Activated naive CD8-positive, alpha-beta T cell (primary cell): ENCODE results near the gene SLC27A1.
"Not testable (repeated sequence)": the region's sequence is repeated elsewhere in the genome, so short reads cannot be mapped to it uniquely, and the experiment has no call there.

Experiments
- H3K27ac Mint-ChIP-seq: one replicate; pipeline ENCODE4 v1.8.0; 2021; ENCODE audit warnings: mixed read lengths
- H3K27me3 Mint-ChIP-seq: one replicate; pipeline ENCODE4 v1.8.0; 2021; ENCODE audit warnings: mixed read lengths
- H3K36me3 Mint-ChIP-seq: one replicate; pipeline ENCODE4 v1.8.0; 2021; ENCODE audit warnings: mixed read lengths
- H3K4me1 Mint-ChIP-seq: one replicate; pipeline ENCODE4 v1.8.0; 2021; ENCODE audit warnings: low read depth, mixed read lengths
- H3K4me3 Mint-ChIP-seq: one replicate; pipeline ENCODE4 v1.8.0; 2021; ENCODE audit warnings: mild to moderate bottlenecking, mixed read lengths
- H3K9me3 Mint-ChIP-seq: one replicate; pipeline ENCODE4 v1.8.0; 2021; ENCODE audit warnings: low read depth, mixed read lengths

SLC27A1 gene

DNA sequence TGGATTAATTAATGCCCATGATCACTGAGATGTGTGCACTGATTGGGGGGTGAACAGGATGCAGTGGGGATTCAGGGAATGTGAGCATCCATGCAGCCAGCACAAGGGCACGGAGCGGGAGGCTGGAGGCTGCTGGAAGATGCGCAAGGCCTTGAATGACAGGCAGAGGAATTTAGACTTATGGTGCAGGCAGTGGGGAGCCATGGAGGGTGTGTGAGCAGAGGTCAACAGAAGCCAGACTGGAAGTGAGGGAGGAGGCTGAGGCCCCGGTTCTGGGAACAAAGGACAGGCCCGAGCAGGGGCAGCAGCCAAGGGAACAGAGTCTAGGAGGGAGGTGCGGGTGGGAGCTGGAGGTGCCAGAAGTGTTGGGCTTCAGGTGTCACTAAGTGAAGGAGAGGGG is 77.8 kb downstream of the SLC27A1 start:
- Mint-ChIP-seq H3K36me3 (no peaks in the 10 kb centered on the region), H3K4me1 (no peaks in the 10 kb centered on the region), H3K9me3 (no peaks in the 10 kb centered on the region), H3K4me3 (no peak overlapping the region), H3K27me3 (no peaks in the 10 kb centered on the region), H3K27ac (no peak overlapping the region)

DNA sequence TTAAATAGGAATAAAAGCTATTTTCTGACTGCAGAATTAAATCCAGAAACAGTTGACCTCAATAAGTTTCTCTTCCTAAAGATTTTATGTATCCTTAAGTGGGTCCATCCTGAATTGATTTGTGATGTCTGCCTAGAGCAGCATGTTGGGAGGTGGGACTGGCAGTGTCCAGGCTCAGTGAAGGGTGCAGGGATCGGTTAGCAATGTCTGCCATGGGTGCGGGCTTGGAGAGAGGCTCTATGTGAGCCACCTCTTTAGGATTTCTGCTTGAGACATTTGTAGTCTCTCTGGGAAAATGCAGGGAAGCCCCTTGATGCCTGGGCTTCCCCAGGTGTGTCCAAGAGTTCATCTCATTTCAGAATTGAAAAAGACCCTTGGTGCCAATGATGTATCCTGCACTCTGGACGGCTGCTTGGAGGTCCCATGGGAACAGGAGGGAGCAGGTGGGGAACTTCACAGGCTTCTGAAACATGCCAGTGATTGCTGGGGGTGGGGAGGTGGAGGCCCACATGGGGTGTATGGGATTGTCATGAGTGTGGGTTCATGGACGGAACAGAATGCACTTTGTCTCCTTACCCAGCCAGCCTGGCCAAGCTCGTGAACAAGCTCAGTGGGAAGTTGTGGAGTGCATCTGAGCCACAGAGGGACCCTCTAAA is 78.9 kb downstream of the SLC27A1 start:
- H3K4me1 Mint-ChIP-seq, result no peaks in the 10 kb centered on the region
- H3K36me3 Mint-ChIP-seq, result no peaks in the 10 kb centered on the region
- H3K27ac Mint-ChIP-seq, result no peak overlapping the region
- H3K27me3 Mint-ChIP-seq, result no peaks in the 10 kb centered on the region
- no peak overlapping the region for H3K4me3 Mint-ChIP-seq
- H3K9me3 Mint-ChIP-seq, result no peaks in the 10 kb centered on the region

DNA sequence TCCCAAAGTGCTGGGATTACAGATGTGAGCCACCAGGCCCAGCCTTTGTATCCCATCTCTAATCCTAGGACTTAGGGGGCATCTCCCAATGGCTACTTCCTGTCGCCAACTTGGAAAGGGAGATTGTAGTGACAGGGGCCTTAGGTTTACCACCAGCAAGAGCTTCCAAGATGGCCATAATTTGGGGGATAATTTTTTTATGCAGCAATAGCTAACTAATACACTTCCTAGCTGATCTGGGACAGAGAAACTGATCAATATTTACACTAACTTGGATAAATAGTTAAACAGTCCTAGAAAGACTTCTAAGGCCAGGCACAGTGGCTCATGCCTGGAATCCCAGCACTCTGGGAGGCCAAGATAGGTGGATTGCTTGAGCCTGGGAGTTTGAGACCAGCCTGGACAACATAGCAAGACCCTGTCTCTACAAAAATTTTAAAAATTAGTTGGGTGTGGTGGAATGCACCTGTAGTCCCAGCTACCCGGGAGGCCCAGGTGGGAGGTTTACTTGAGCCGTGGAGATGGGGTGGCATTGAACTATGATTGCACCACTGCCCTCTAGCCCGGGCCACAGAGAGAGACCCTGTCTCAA is 79.8 kb downstream of the SLC27A1 start:
- Mint-ChIP-seq H3K4me3 (no peak overlapping the region), H3K4me1 (peaks cover 3% of the 10 kb centered on the region), H3K9me3 (no peaks in the 10 kb centered on the region), H3K27ac (no peak overlapping the region), H3K27me3 (no peaks in the 10 kb centered on the region), H3K36me3 (no peaks in the 10 kb centered on the region)

DNA sequence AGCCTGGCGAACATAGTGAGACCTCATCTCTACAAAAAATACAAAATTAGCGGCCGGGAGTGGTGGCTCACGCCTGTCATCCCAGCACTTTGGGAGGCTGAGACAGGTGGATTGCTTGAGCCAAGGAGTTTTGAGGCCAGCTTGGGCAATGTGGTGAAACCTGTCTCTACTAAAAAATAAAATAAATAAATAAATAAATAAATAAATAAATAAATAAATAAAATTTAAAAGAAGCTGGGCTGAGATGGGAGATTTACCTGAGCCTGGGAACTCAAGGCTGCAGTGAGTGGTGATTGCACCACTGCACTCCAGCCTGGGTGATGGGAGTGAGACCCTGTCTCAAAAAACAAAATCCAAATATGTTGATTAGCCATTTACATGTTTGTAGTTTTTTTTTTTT is 82.4 kb downstream of the SLC27A1 start:
- not testable (repeated sequence) for H3K27ac Mint-ChIP-seq, H3K36me3 Mint-ChIP-seq, H3K4me1 Mint-ChIP-seq, H3K27me3 Mint-ChIP-seq, H3K9me3 Mint-ChIP-seq, H3K4me3 Mint-ChIP-seq

DNA sequence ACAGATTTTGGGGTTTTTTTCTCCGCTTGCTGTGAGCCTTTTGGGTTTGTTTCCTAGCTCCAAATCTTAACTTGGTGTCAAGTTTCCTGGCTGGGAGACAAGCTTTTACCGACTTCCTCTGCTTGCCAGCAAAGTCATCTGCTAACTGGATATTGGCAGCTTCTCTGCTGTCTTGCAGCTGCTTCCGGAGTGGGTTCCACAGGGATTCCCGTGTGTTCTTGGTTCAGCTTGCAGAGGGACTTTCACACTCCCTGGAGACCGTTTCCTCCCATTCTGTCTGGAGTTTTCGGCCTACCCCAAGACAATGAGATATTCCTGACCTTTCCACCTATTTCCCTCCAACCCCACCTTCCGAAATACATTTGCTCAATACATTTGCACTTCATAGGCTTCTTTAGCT is 82.9 kb downstream of the SLC27A1 start:
- H3K9me3 Mint-ChIP-seq, result no peaks in the 10 kb centered on the region
- H3K36me3 Mint-ChIP-seq, result no peaks in the 10 kb centered on the region
- H3K4me3 Mint-ChIP-seq, result no peak overlapping the region
- no peaks in the 10 kb centered on the region for H3K27me3 Mint-ChIP-seq
- H3K4me1 Mint-ChIP-seq, result peaks cover 9% of the 10 kb centered on the region
- H3K27ac Mint-ChIP-seq, result no peak overlapping the region

DNA sequence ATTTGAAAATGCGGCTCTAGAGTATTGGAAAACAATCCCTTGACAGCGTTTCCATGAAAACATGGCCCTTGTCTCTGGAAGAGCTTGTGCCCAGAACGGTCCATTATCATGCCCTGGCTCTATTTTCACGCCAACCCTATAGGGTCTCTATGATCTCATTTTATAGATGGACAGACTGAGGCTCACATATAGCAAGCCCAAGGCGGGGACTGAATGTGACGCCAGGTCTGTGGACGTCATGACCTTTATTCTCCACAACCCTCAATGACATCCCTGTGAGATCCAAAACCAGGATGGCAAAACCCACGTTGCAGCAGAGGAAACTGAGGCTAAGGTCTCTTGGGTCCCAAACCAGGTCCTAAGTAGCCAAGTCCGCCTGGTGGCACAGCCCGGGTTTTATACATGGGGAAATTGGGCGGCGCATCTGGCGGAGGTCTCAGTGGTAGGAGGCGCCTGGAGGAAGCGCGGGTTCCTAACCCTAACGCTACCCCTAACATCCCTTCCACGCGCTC is 84.7 kb downstream of the SLC27A1 start:
- H3K9me3 Mint-ChIP-seq, result no peaks in the 10 kb centered on the region
- H3K4me1 Mint-ChIP-seq, result peaks cover 10% of the 10 kb centered on the region
- H3K27ac Mint-ChIP-seq, result peak overlapping the region; percentile 34
- peak overlapping the region; percentile 81 for H3K4me3 Mint-ChIP-seq
- no peaks in the 10 kb centered on the region for H3K27me3 Mint-ChIP-seq
- H3K36me3 Mint-ChIP-seq, result no peaks in the 10 kb centered on the region

DNA sequence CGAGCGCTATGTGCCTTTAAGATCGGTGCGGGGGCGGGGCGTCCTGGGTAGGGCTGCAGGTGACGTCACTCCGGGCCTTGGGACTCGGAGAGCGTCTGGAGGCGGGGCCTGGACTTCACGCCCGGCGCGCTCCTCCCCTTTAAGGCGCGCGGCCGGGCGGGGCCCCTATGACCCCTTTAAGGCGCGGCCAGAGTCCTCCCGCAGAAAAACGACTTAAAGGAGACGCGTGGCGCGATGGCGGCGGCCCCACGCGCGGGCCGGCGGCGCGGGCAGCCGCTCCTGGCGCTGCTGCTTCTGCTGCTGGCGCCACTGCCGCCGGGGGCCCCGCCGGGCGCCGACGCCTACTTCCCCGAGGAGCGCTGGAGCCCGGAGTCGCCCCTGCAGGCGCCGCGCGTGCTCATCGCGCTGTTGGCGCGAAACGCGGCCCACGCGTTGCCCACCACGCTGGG is 85.2 kb downstream of the SLC27A1 start, which contains the start of gene COLGALT1:
Gene COLGALT1, plus strand, starts transcription at position 170 of the 449 bp plus-strand sequence. Its CDS starts 65 bp downstream, at position 235.
- Mint-ChIP-seq H3K27me3 (no peaks in the 10 kb centered on the region), H3K4me3 (peak within 1 kb of the TSS; percentile 87), H3K36me3 (peaks cover 2% of the 10 kb centered on the region), H3K27ac (peak within 1 kb of the TSS; percentile 50), H3K4me1 (peaks cover 14% of the 10 kb centered on the region), H3K9me3 (no peaks in the 10 kb centered on the region)
